Right lung (tissue), 5 donors: ENCODE results near the gene LARP1B. TPM values are rescaled to one million over a fixed set of nuclear protein-coding genes. Genes with fewer than 3 reads are reported as not detected.

Source experiments
- polyA plus RNA-seq, 5 donors: library from polyadenylated mRNA; unstranded; fragments of 120-200 nt; gene quantifications; one replicate each; pipeline versions ENCODE4 v1.2.1 to v1.2.3, GENCODE V29; 2013; ENCODE audit warnings: inconsistent platforms in 1 of 5, low replicate concordance in 1 of 5; ENCODE audit not compliant: insufficient read length in 5 of 5, insufficient read depth in 1 of 5

LARP1B gene
- polyA plus RNA-seq, 5 donors = 14.1 to 18.1 (median 16.7) TPM

Other genes starting within 250 kb of the LARP1B start
- 10 to 100 TPM; 14.7 to 43.2 (median 24.0) TPM for gene PLK4, start 180.4 kb upstream of the LARP1B start, polyA plus RNA-seq
- 10 to 100 TPM; 25.2 to 40.6 (median 28.2) TPM for gene MFSD8, start 96.1 kb upstream of the LARP1B start, polyA plus RNA-seq
- 10 to 100 TPM; 12.2 to 19.7 (median 16.9) TPM for gene ABHD18, start 95.9 kb upstream of the LARP1B start, polyA plus RNA-seq
- 10 to 100 TPM; 63.8 to 88.2 (median 83.8) TPM for gene PGRMC2, start 226.5 kb downstream of the LARP1B start, polyA plus RNA-seq